ENCODE data around the gene GID8.

Gene GID8

DNA sequence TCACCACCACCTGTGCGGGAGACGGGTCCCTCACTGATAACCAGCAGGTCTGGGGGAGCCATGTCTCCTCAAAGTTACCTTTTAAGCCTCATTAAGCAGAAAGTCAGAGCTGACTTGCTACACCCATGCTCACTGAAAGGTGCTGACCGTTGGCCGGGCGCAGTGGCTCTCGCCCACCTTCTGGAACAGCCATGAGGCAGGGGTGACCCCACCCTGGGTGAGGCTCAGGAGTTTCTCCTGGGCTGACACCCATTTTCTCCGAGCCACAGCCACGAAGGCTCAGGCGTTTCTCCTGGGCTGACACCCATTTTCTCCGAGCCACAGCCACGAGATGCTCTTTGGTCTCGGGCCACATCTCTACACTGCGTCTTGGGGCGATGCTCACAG is 58.6 kb downstream of the GID8 start:
- WGBS, result 94% methylated on average over 14 of the region's 14 CpGs
- Histone ChIP-seq H3K4me3 (ENCODE audit: low read length) (no peak overlapping the region), H3K9ac (ENCODE audit: low read depth, low read length) (no peak overlapping the region), H3K9me3 (ENCODE audit: insufficient read depth, low read depth, low read length) (no peaks in the 10 kb centered on the region), H3K36me3 (ENCODE audit: insufficient read depth, low read length) (no peaks in the 10 kb centered on the region), H3K27ac (ENCODE audit: low read depth, low read length) (no peak overlapping the region), H3K4me1 (ENCODE audit: insufficient read depth, low read length) (peaks cover 9% of the 10 kb centered on the region; the same call in 1 of the 2 replicates), H3K27me3 (ENCODE audit: insufficient read depth, low read length) (peaks cover 47% of the 10 kb centered on the region)

DNA sequence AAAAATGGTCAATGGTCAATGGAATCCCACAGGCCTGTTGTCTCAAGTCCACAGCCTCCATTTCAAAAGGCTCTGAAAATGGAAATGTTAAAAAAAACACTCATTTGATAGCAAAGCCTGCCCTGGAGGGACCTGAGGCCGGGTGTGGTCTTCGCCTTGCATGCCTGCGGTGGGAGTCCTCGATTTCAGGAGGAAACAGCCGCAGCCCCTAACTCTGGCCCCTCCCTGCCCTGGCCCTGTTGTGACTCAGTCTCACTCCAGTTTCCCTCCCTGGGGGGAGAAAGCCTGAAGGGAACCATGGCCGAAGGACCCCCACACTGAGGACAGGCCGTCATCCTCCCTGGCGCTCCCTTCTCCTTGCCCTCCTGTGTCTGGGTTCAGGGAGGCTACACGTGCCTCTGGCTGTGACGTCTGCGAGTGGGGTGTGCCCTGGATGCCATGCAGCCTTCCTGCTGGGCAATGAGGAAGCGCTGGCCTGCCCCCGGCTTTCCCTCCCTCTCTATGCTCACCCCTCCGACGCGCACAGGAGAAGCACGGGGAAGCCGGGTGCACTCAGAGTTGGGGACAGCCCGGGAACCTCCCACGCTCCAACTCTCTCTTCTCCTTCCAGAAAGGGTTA is 59.6 kb downstream of the GID8 start:
- Histone ChIP-seq H3K36me3 (ENCODE audit: insufficient read depth, low read length) (no peaks in the 10 kb centered on the region), H3K9ac (ENCODE audit: low read depth, low read length) (no peak overlapping the region), H3K27me3 (ENCODE audit: insufficient read depth, low read length) (peaks cover 55% of the 10 kb centered on the region), H3K4me1 (ENCODE audit: insufficient read depth, low read length) (peaks cover 9% of the 10 kb centered on the region; the same call in 1 of the 2 replicates), H3K9me3 (ENCODE audit: insufficient read depth, low read depth, low read length) (no peaks in the 10 kb centered on the region), H3K27ac (ENCODE audit: low read depth, low read length) (no peak overlapping the region), H3K4me3 (ENCODE audit: low read length) (no peak overlapping the region)
- 51% methylated on average over 20 of the region's 20 CpGs for WGBS

Measured in HUES64 (cell line).